ENCODE data around the gene CNIH1.

Gene CNIH1

DNA sequence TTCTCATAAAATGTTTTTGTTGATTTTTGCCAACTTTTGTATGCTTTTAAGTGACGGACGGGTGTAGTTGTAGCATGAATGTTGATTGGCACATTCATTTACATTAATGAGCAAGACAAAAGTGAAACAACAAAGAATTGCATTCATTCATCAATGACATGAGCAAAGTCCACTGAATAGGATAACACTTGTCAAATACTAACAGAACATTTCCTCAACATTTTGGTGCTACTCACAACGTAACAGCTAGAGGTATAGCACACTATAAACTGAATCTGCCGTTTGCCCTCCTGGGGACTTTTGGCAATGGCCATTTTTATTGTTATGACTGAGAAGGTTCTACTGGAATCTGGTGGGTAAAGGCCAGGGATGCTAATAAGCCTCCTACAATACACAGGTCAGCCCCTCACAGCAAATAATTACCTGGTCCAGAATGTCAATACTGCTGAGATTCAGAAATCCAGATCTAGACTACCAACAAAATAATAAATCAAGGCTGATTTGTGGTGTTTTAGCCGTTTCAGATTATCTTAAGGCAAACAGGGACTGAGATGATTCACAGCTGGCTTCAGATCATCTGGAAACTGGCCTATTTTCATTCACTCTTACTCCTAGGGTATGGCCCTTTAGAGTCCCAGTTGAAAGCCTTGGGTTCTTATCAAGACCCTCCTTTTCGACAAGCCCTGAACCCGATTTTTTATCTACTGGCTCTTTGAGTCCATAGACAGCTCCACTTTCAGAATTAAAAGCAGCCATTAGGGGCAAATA is 66.9 kb downstream of the CNIH1 start:
- DNase-seq (ENCODE audit: insufficient read length, low spot score) = no peak
- no peak for TF ChIP-seq POU2F2 (IDR thresholded peaks at IDR 0.05; ENCODE audit: low read depth, low read length)
- TF ChIP-seq POLR2A (IDR thresholded peaks at IDR 0.05; ENCODE audit: low read depth, low read length) = no peak
- TF ChIP-seq PAX5 (IDR thresholded peaks at IDR 0.05; ENCODE audit: insufficient read depth, low read length, severe bottlenecking) = no peak
- no peak for FAIRE-seq

Measured in GM12891 (cell line).